Measurements from ENCODE around the gene C10orf67. TPM values are rescaled to one million over a fixed set of nuclear protein-coding genes. Genes with fewer than 3 reads are reported as not detected.

C10orf67 gene
- total RNA-seq, 1 experiment from 2014 or later = not detected

- RAD21 ChIA-PET (ENCODE audit: low non-redundant PET in 1 of 2, low total read pairs in 2 of 2, uncharacterized antibody in 2 of 2, unreplicated experiment in 2 of 2) = no interaction called here
- H3K27ac ChIP-seq (ENCODE audit: low read depth, low read length) = no peak overlapping the region
- H3K9me3 ChIP-seq (ENCODE audit: control insufficient read depth in 1 of 2, insufficient read depth in 1 of 2, low read depth in 1 of 2, low read length in 2 of 2) = no peaks in the 10 kb centered on the region
- H3K79me2 ChIP-seq (ENCODE audit: insufficient read depth, low read length) = no peaks in the 10 kb centered on the region
- TF ChIP-seq ZBTB33 (IDR thresholded peaks at IDR 0.05; ENCODE audit: extremely low read depth, insufficient replicate concordance, low read length) (no peak), ATF3 (IDR thresholded peaks at IDR 0.05) (no peak), EGR1 (IDR thresholded peaks at IDR 0.05; ENCODE audit: low read depth) (no peak), MAX (IDR thresholded peaks at IDR 0.05) (no peak), POLR2A (IDR thresholded peaks at IDR 0.05; ENCODE audit: borderline replicate concordance, extremely low read depth, insufficient read depth, insufficient read length) (no peak), TCF7L2 (IDR thresholded peaks at IDR 0.05; ENCODE audit: borderline replicate concordance, extremely low read depth, insufficient read depth, insufficient read length) (no peak), JUND (IDR thresholded peaks at IDR 0.05) (no peak), CTCF (IDR thresholded peaks at IDR 0.05 in 2 of 3, conservative IDR thresholded peaks at IDR 0.05 in 1 of 3; ENCODE audit: borderline replicate concordance in 1 of 3, insufficient read depth in 1 of 3, low read depth in 2 of 3, low read length in 2 of 3) (no peak), POLR2AphosphoS5 (IDR thresholded peaks at IDR 0.05; ENCODE audit: low read depth, low read length) (no peak), REST (IDR thresholded peaks at IDR 0.05; ENCODE audit: low read depth) (no peak)
- ATAC-seq (no peak), DNase-seq (ENCODE audit: low read depth, low spot score) (no peak)
- no peak overlapping the region for H3K4me2 ChIP-seq (ENCODE audit: low read length)
- no peaks in the 10 kb centered on the region for H4K20me1 ChIP-seq (ENCODE audit: insufficient read depth)
- CTCF ChIA-PET = no interaction called here
- POLR2A ChIA-PET = no interaction called here
- no peaks in the 10 kb centered on the region for H3K4me1 ChIP-seq (ENCODE audit: control insufficient read depth in 1 of 2, insufficient read depth in 2 of 2, low read length in 2 of 2)
- no peaks in the 10 kb centered on the region for H3K36me3 ChIP-seq (ENCODE audit: control insufficient read depth in 1 of 2, insufficient read depth in 2 of 2, low read length in 2 of 2)
- H3K4me3 ChIP-seq (replicated peaks in 1 of 2; ENCODE audit: low read depth in 1 of 2, low read length in 2 of 2) = no peak overlapping the region
- no peak overlapping the region for H3K9ac ChIP-seq (ENCODE audit: low read length)
- no peaks in the 10 kb centered on the region for H3K9me2 ChIP-seq (ENCODE audit: insufficient read depth)
- intact Hi-C loops (cut with micrococcal nuclease) = no loop called here
- peaks cover 35% of the 10 kb centered on the region for H3K27me3 ChIP-seq (ENCODE audit: insufficient read depth, low read length)
- BruUV-seq (replicated peaks) = no TSS peak
- H2AFZ ChIP-seq (ENCODE audit: low read depth, low read length, poor library complexity, severe bottlenecking) = no peak overlapping the region
Measured at GRCh38 chr10:23186178-23186577, 158.4 kb downstream of the C10orf67 start.

Data from HCT116 (cell line).